HG02938 (cell line): ENCODE results near the gene MTERF4.

Experiments used
- ATAC-seq: cut with Tn5 transposase; IDR thresholded peaks from one replicate; pipeline ENCODE4 v1.9.1; 2021; ENCODE audit warnings: mild to moderate bottlenecking, moderate library complexity; ENCODE audit not compliant: unreplicated experiment

MTERF4 gene

DNA sequence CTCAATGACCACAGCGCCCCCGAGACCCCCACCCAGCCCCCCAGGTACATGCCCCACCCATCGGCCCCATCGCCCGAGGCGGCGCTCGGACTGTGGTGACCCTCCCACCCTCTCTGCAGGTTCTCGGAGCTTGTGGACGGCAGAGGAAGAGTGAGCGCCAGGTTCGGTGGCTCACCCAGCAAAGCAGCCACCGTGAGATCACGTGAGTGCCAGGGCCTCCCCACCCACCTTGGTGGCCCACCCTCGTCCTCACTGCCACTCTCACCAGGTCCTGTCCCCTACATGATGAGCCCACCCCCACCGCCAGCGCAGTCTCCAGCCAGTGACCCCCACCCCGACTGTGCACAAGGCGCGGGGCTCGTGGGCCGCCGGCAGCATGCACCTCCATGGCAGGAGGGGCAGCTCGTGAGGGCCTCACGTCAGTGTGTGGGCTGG lies 30.4 kb downstream of the MTERF4 start:
- no peak for ATAC-seq

DNA sequence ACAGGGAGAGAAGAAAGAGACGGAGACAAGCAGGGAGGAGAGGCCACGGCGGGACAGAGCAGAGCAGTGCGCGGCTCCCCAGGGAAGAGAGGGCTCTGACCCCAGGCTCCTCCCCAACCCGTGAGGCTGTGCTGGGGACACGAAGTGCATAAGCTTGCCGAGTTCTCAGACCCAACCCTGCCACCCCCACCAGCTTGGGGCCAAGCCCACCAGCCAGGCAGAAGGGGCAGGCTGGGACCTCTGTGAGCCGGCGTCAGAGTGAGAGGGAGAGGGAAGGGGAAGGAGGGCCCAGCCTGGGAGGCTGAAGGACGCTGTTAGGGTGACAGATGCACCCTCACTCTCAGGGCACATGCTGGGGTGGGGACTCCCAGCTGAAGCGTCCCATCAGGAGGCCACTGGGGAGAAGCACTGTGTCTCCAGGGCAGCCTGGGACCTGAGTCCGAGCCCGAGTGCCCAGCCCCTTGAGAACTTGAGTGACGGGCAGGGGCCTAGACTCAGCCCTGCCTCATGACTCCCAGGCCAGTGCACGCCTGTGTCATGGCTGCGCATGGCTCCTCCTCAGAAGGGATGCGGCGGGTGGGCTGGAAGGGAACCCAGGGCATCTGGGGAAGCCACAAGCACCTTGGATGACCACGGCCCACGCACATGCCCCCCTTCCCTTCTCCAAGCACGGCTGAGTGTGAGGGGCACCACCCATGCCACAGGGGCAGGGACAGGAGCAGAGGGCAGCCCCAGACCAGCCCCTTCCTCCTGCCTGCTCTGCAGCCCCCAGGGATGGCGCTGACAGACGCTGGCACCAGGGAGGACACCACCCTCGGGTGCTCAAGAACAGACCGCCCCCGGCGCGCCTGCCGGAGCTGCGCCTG lies 31.0 kb downstream of the MTERF4 start:
- ATAC-seq, result no peak

DNA sequence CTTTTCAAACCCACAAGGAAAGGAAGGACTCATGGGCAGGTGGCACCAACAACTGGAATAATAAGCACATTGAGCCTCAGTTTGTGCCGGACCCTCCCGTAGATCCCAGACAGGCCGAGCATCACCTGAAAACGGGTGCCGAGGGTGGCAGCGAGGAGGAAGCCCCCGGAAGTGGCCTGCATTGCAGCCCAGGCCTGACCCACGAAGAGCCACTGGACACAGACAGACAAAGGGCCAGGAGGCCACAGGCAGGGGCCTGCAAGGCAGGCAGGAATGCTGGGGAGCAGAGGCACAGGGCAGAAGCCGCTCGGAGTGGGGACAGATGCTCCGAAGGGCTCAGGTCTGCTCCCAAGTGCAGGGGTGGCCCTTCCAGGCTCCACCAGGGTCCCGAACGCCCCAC lies 31.7 kb downstream of the MTERF4 start:
- ATAC-seq, result no peak

DNA sequence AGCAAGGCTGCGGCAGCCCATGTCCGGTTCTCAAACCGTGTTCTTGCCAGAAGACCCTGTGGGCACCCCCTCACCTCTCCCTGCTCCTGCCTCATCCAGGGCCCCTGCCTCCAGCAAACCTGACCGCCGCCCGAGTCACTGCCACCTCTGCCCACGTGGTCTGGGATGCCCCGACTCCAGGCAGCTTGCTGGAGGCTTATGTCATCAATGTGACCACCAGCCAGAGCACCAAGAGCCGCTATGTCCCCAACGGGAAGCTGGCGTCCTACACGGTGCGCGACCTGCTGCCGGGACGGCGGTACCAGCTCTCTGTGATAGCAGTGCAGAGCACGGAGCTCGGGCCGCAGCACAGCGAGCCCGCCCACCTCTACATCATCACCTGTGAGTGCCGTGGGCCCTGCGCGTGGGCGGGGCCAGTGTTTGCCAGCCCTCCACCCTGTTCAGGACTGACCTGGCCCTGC lies 32.2 kb downstream of the MTERF4 start:
- no peak for ATAC-seq

DNA sequence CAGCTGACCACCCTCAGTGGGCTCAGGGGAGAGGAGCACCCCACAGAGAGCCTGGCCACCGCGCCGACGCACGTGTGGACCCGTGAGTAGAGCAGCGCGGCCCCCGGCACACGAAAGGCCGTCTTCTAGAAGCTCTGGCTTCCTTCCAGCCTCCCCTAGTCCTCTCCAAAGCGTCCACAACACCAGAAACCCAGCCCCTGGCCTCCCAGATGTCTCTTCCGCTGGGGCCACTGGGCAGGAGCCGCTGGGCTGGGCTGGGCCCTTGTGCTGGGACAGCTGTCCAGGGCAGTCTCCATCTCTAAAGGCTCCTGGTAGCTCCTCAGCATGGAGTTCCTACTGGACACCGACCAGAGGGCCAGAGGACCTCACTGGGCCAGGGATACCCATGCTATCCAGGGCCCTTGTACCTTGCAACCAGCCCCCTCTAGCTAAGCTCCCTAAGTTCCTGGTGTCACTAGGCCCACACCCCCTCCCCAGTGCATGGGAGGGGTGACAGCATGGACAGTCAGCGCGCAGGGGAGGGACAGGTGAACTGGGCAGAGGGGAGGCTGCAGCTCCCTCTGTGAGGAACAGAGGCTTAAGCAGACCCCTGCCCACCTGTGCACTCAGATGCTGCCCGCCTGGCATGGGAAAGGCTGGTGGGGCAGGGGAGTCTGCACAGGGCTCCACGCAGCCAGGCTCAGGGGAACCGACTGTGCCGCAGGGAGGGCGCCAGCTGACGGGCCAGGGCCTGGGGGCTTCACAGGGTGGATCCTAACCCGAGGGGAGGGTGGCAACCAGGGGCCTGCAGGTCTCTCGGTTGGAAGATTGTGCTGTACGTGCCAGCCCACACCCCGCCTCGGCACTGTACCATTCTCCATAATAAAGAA lies 32.9 kb downstream of the MTERF4 start:
- no peak for ATAC-seq

DNA sequence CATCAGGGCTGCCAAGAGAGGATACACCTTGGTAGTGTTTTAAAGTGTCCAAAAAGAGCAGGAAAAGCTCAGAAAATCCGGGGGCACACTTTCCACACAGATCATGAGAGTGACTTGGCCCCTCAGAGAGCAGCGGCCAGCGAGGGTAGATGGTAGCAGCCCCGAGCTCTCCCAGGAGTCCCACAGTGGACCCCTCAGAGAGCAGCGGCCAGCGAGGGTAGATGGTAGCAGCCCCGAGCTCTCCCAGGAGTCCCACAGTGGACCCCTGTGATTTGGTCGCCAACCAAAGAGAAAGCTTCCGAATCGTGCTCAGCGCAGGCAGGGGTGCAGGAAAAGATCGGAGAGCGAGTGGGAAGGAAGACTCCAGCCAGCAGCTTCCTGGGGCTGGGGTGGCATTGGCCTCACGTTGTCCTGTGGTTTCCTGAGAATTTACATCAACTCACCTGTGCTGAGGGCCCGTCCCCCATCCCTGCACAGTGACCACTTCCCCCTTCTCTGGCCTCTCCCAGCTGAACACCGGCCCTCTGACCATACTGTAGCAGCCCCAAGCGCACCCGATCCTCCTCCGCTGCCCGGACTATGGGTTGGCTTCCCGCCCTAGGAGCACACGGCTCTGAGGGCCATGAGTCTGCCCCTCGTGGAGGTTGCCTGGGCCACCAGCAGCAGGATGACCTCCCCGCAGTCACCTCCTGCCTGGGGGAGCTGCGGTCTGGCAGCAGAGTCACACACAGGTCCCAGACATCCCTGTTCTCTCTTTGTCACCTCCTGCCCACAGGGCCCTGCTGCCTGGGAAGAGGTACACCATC lies 33.7 kb downstream of the MTERF4 start:
- ATAC-seq, result no peak

DNA sequence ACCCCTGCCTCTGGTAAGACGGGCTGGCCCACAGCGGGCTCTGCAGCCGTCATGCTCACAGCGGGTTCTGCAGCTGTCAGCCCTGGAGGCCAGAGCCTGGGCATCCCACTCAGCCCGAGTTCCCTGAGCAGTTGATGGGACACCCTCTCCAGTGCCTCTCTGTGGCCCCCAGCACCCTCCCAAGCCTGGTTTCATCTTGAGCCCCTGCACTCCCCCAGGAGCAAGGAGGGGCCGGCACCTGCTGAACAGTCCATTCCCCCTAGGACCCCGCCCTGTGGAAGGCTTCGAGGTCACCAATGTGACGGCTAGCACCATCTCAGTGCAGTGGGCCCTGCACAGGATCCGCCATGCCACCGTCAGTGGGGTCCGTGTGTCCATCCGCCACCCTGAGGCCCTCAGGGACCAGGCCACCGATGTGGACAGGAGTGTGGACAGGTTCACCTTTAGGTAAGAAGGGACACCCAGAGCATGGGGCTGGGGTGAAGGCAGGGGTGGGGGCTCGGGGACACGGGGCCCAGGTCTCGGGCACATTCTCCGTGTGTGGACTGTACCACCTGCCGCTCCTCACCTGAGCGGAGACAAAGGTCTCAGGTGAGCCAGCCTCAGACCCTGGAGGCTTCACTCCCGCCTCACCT lies 34.5 kb downstream of the MTERF4 start:
- no peak for ATAC-seq

DNA sequence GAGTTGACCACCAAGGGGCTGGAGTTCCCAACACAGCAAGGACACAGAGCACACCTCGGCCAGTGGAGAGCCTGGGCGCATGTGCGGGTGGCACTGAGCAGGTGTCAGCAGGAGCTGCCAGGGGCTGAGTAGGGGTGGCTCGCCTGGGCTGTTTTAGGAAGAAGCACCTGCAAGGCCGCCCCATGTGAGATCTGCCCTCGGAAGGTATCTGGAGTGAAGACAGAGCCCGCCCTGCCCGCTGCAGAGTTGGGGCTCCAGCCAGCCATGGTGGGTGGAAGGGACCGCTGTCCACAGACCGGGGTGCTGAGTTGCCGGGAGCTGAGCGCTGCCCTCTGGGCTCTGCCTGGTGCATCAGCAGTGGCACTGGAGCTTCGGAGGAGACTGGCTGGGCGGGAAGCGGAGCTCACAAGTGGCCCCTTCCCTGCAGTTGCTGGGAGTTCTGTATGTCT lies 35.2 kb downstream of the MTERF4 start:
- no peak for ATAC-seq

DNA sequence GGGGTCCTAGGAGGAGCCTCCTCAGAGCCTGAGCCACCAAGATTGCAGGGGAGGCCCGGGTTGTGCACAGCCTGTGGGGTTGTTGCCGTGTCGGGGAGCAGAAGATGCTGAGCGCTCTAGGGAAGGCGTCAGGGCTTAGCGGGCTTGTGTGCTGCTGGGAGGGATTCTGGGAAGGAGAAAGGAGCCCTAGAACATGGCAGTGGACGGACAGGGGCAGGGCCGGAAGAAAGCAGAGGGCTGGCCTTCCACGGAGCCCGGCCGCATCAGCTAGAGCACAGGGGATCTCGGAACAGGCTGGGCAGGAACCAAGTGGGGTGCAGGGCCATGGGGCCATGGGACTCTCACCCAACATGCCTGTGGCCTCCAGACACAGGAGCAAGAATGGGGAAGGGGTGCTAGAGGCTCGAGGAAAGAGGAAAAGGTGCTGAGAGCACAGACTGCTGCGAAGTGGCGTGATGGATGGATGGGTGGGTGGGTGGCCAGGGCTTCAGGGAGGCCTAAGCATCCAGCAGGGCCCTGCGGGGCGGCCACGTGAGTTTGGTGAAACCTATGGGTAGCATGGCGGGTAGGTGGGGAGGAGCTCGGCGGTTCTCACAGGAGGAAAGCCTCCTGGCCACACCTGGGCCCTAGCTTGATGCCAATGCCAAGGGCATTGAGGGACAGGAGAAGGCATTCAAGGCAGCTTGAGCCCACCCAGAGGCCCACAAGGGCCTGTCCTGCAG lies 35.8 kb downstream of the MTERF4 start:
- no peak for ATAC-seq

DNA sequence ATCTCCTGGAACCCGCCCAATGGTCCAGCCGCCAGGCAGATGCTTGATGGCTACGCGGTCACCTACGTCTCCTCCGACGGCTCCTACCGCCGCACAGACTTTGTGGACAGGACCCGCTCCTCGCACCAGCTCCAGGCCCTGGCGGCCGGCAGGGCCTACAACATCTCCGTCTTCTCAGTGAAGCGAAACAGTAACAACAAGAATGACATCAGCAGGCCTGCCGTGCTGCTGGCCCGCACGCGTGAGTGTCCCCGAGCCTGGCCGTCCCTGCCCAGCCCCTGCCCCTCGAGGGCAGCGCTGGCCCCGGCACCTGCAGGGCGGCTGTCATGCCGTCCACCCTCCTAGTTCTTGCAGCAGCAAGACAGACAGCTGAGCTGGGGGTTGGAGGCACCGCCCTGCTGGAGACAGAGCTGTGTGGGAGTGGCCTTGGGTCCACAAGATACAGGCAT lies 36.7 kb downstream of the MTERF4 start:
- ATAC-seq, result no peak

DNA sequence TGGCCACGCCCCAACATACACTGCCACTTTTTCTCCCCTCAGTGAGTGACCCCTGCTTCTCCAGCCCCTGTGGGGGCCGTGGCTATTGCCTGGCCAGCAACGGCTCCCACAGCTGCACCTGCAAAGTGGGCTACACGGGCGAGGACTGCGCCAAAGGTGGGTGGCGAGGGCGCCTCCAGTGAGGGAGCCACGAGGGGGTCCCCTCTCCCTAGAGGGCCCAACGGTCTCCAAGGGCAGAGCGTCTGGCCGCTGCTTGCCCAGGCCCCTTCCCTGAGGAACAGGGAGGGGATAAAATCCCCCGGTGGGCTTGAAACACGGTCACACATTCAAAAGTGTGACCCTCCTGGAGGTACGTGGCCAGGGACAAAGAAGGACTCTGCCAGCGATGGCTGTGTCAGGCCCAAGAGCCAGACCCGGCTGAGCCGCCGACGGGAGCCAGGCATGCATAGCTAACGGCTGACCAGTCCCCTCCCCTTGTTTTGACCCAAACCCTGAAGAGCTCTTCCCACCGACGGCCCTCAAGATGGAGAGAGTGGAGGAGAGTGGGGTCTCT lies 37.2 kb downstream of the MTERF4 start:
- no peak for ATAC-seq

DNA sequence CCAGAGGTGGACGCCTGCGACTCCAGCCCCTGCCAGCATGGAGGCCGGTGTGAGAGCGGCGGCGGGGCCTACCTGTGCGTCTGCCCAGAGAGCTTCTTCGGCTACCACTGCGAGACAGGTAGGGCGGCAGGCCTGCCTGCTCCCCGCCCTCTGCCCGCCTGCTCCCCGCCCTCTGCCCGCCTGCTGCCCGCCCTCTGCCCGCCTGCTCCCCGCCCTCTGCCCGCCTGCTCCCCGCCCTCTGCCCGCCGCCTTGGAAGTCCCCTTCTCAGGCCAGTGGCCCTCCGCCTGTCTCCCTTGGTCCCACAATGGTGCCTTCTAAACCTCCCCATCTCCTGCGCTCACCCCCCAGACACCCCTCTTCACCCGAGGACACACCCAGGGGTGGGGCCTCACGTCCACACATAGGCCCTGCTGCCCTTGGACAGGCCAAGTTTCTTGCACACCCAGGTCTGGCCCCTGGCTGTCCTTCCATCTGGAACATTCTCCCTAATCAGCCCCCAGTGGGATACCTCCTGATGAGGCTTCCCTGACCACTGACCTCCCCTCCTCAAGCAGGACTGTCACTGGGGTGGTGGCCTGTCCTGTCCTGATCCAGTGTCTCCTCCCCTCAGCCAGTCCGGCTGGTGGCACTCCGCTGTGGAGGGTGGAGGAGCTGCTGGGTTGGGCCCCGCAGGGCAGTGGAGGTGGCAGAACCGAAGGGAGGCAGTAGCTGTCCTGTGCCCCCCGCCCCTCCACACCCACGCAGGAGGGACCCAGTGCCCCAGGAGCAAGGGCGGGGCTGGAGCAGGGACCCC lies 37.9 kb downstream of the MTERF4 start:
- ATAC-seq, result no peak

DNA sequence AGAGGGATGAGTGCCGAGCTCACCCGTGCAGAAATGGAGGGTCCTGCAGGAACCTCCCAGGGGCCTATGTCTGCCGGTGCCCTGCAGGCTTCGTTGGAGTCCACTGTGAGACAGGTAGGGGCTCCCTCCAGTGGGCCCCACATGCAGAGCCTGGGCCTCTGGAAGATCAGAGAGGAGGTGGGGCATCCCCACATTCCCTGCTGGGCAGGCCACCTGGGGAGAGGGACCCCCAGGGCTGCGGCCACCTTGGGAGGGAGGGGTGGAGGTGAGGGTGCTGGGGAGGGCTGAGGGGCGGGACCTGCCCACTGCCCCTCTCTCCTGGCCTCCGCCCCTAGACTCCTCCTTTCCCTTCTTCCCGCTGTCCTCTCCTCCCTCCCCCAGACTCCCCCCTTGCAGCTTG lies 38.5 kb downstream of the MTERF4 start:
- ATAC-seq, result no peak

DNA sequence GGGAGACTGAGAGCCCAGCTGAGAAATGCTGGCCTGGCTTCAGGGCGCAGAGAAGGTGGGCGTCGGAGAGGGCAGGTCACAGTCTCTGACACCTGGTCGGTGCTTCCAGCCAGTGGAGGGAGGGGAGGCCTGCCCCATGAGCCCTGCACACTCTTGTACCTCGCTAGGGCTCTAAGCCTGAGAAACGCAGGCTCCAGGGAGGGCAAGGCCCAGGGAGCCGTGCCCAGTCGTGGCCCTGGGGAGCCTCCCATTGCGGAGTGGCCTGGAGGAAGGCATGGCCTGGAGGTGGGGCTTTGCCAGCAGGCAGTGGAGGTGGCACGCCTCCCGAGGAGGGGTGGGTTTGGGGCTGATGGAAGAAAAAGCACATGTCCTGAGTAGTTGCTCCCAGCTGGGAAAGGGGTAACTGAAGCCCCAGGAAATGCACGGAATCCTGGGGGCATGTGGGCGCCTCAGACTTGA lies 39.0 kb downstream of the MTERF4 start:
- no peak for ATAC-seq

DNA sequence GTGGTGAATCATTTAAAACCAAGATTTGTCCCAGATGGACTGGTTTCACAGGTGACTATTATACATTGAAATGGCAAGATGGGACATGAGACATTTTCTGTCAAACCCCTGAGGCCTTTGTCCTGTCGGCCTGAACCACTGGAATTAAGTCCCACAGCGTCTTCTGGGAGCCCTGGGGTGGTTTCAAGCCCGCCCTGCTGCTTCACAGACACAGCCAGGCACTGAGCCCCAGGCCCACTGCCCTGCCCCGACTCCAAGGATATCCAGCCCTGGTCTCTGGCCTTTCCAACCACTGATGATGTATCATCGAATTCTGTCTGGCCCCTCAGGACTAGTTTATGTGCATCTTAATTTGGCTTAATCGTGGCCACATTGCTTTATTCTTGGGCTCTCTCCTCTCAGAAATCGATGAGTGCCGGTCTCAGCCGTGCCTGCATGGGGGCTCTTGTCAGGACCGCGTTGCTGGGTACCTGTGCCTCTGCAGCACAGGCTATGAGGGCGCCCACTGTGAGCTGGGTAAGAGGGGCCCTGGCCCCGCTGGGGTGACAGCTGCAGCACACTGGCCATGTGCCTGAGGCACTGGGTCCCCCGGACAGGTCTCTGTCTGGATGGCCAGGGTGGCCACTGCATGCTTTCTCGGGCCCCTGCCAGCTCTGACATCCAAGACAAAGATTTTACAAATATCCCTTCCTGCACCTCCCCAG lies 39.5 kb downstream of the MTERF4 start:
- no peak for ATAC-seq

DNA sequence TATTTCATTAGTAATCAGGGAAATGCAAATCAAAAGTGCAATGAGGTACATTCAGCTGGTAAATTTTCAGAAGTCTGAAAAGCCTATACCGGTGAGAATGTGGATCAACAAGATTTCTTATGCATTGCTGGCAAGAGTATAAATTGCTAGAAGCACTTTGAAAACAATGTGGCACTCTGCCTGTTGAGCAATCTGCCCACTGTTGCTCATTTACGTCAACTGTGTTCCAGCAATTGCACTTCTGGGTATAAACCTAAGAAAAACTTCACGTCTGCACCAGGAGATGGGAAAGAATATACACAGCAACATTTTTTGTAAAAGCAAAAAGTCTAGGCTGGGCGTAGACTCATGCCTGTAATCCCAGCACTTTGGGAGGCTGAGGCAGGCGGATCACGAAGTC lies 40.8 kb downstream of the MTERF4 start:
- no peak for ATAC-seq

DNA sequence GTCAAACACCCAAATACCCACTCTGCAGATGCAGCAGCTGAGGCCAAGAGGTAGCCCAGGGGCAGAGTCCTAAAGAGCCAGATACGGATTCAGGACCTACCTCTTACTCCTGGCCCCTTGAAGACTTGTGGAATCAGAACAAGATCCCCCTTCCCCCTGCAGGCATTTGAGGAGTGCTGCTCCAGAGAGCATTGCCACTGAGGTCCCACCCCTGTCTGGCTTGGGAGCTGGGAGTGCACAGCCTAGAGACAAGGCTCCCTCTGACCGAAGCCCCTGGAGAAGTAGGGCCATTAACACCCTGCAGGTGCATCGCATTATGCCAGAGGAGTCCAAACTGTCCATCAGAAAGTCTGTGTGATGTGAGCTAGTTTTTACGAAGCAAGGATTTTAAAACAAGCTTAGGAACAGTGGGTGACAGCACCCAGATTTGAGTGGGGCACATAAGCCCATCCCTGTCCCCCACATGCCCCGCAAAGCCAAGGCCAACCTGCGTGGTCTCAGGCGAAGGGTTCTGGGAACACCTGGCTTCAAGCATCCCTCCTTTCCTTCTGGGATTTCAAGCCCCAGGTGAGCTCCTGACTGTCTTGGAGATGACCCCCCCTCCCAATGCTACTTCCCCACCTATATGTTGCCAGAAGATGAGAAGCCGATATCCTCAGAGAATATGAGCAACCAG lies 48.4 kb downstream of the MTERF4 start:
- ATAC-seq, result no peak
